Endodermal cell (in vitro differentiated cells): ENCODE measurements around the gene FAM149A. TPM values are rescaled to one million over a fixed set of nuclear protein-coding genes. Genes with fewer than 3 reads are reported as not detected.

Experiments used
- DNase-seq: peaks from one replicate; pipeline ENCODE4 v3.0.0-alpha.2; 2017
- H3K27ac ChIP-seq: 2 replicates; pipeline ENCODE4 v1.5.1; 2013; ENCODE audit warnings: mild to moderate bottlenecking, low read depth, low read length, moderate library complexity
- H3K27me3 ChIP-seq: 2 replicates; pipeline ENCODE4 v1.6.1; 2013; ENCODE audit warnings: mild to moderate bottlenecking, low read length, moderate library complexity; ENCODE audit not compliant: insufficient read depth, control insufficient read depth, poor library complexity, severe bottlenecking
- H3K36me3 ChIP-seq: 2 replicates; pipeline ENCODE4 v1.7.0; 2013; ENCODE audit warnings: mild to moderate bottlenecking, low read length, moderate library complexity; ENCODE audit not compliant: control insufficient read depth, insufficient read depth
- H3K4me1 ChIP-seq: one replicate; pipeline ENCODE4 v1.7.0; 2013; ENCODE audit warnings: low read length; ENCODE audit not compliant: control insufficient read depth, insufficient read depth
- H3K4me3 ChIP-seq: 2 replicates; pipeline ENCODE4 v1.5.1; 2013; ENCODE audit warnings: mild to moderate bottlenecking, low read length, moderate library complexity
- H3K9ac ChIP-seq: 2 replicates; pipeline ENCODE4 v1.6.1; 2013; ENCODE audit warnings: mild to moderate bottlenecking, low read length, moderate library complexity; ENCODE audit not compliant: poor library complexity, severe bottlenecking; ENCODE audit errors: extremely low read depth
- H3K9me3 ChIP-seq: 2 replicates; pipeline ENCODE4 v1.6.1; 2013; ENCODE audit warnings: mild to moderate bottlenecking, low read length, moderate library complexity; ENCODE audit not compliant: control insufficient read depth
- H3K27ac Mint-ChIP-seq: 2 replicates; pipeline ENCODE4 v1.8.0; 2020; ENCODE audit warnings: mixed read lengths
- H3K27me3 Mint-ChIP-seq: 2 replicates; pipeline ENCODE4 v1.8.0; 2021; ENCODE audit warnings: mild to moderate bottlenecking, mixed read lengths; ENCODE audit not compliant: insufficient read depth
- H3K36me3 Mint-ChIP-seq: 2 replicates; pipeline ENCODE4 v1.8.0; 2020; ENCODE audit warnings: low read depth, mixed read lengths
- H3K4me1 Mint-ChIP-seq: 2 replicates; pipeline ENCODE4 v1.8.0; 2020; ENCODE audit warnings: mixed read lengths
- H3K4me3 Mint-ChIP-seq: 2 replicates; pipeline ENCODE4 v1.8.0; 2020; ENCODE audit warnings: mild to moderate bottlenecking, moderate library complexity, mixed read lengths
- H3K9me3 Mint-ChIP-seq: 2 replicates; pipeline ENCODE4 v1.8.0; 2020; ENCODE audit warnings: mild to moderate bottlenecking, mixed read lengths
- CTCF ChIP-seq: fragments of 200-600 bp; sonication (generic); conservative IDR thresholded peaks from 2 replicates; pipeline ENCODE4 v1.5.0; 2021; ENCODE audit warnings: antibody characterized with exemption, mild to moderate bottlenecking
- WGBS, 2 experiments: methylation state at CpG; one replicate each; pipeline versions ENCODE4 v1.1.5 to v1.1.7; 2013; ENCODE audit warnings: missing lambda C conversion rate in 2 of 2, mixed read lengths in 1 of 2; ENCODE audit not compliant: insufficient coverage in 1 of 2, insufficient read length in 1 of 2; 5-methylcytosine and 5-hydroxymethylcytosine counted together
- total RNA-seq, 2 donors: library from RNA; stranded (reverse); fragmentation: NEBNext Ultra II Directional in 1 of 2; extraction: Animal tissue kit (Norgen Biotek cat#: 25700) in 1 of 2; gene quantifications; 2 replicates in 1 of 2; 3 replicates in 1 of 2; pipeline ENCODE4 v1.2.1, GENCODE V29; 2021

The FAM149A gene
- total RNA-seq, 2 donors from 2014 or later: 2.4 to 3.3 TPM

GRCh38 chr4:186095406-186095805 is 9.1 kb upstream of the FAM149A start:
- Mint-ChIP-seq H3K9me3 (peaks cover 7% of the 10 kb centered on the region), H3K27ac (no peak overlapping the region), H3K4me1 (no peaks in the 10 kb centered on the region), H3K36me3 (no peaks in the 10 kb centered on the region), H3K4me3 (no peak overlapping the region), H3K27me3 (no peaks in the 10 kb centered on the region)
- no peak overlapping the region for H3K9ac ChIP-seq
- H3K36me3 ChIP-seq: no peaks in the 10 kb centered on the region
- DNase-seq: no peak
- H3K27me3 ChIP-seq: no peaks in the 10 kb centered on the region
- no peak for TF ChIP-seq CTCF
- 81 to 82% methylated on average over 11 to 13 of the region's 13 CpGs for WGBS, 2 experiments
- no peak overlapping the region for H3K27ac ChIP-seq
- H3K9me3 ChIP-seq: no peaks in the 10 kb centered on the region
- no peak overlapping the region for H3K4me3 ChIP-seq
- H3K4me1 ChIP-seq: no peaks in the 10 kb centered on the region

GRCh38 chr4:186096681-186097165 is 7.8 kb upstream of the FAM149A start:
- no peak overlapping the region for H3K9ac ChIP-seq

GRCh38 chr4:186097386-186097785 is 7.1 kb upstream of the FAM149A start:
- TF ChIP-seq CTCF: no peak
- Histone ChIP-seq H3K4me3 (no peak overlapping the region), H3K27me3 (peaks cover under 1% of the 10 kb centered on the region), H3K4me1 (no peaks in the 10 kb centered on the region), H3K9me3 (no peaks in the 10 kb centered on the region), H3K27ac (no peak overlapping the region), H3K36me3 (no peaks in the 10 kb centered on the region), H3K9ac (no peak overlapping the region)
- Mint-ChIP-seq H3K4me3 (no peak overlapping the region), H3K4me1 (no peaks in the 10 kb centered on the region), H3K27ac (no peak overlapping the region), H3K9me3 (no peaks in the 10 kb centered on the region), H3K36me3 (no peaks in the 10 kb centered on the region), H3K27me3 (peaks cover 3% of the 10 kb centered on the region)
- WGBS, 2 experiments: 87 to 92% methylated on average over 5 of the region's 5 CpGs
- DNase-seq: no peak

More at GRCh38 chr4:186096681-186097165, 7.8 kb upstream of the FAM149A start:
- H3K36me3 Mint-ChIP-seq: no peaks in the 10 kb centered on the region
- Histone ChIP-seq H3K36me3 (no peaks in the 10 kb centered on the region), H3K9me3 (no peaks in the 10 kb centered on the region), H3K4me1 (no peaks in the 10 kb centered on the region), H3K4me3 (no peak overlapping the region), H3K27me3 (no peaks in the 10 kb centered on the region), H3K27ac (no peak overlapping the region)
- no peaks in the 10 kb centered on the region for H3K4me1 Mint-ChIP-seq
- DNase-seq: no peak
- H3K9me3 Mint-ChIP-seq: no peaks in the 10 kb centered on the region
- no peak overlapping the region for H3K4me3 Mint-ChIP-seq
- peaks cover 2% of the 10 kb centered on the region for H3K27me3 Mint-ChIP-seq
- 84 to 88% methylated on average over 5 to 9 of the region's 9 CpGs for WGBS, 2 experiments
- H3K27ac Mint-ChIP-seq: no peak overlapping the region
- no peak for TF ChIP-seq CTCF
